CD14-positive monocyte (primary cell): ENCODE data around the gene GABBR2. TPM values are rescaled to one million over a fixed set of nuclear protein-coding genes. Genes with fewer than 3 reads are reported as not detected.

Source experiments
- DNase-seq, 3 donors: peaks; one replicate each; pipeline ENCODE4 v3.0.0-alpha.2; 2011 to 2022
- H2AFZ ChIP-seq: 2 replicates; pipeline ENCODE4 v1.6.0; 2012; ENCODE audit warnings: mild to moderate bottlenecking, low read depth, low read length, inconsistent platforms; ENCODE audit not compliant: insufficient read depth, poor library complexity, severe bottlenecking
- H3K27ac ChIP-seq, 2 donors: 1 replicate in 1 of 2; 2 replicates in 1 of 2; pipeline ENCODE4 v1.5.1; 2012 to 2013; ENCODE audit warnings: low read length in 2 of 2, control low read depth in 1 of 2, inconsistent platforms in 1 of 2, low read depth in 1 of 2, mild to moderate bottlenecking in 1 of 2
- H3K27me3 ChIP-seq, 2 donors: one replicate each; pipeline versions ENCODE4 v1.6.0 to v1.6.1; 2011 to 2013; ENCODE audit warnings: low read length in 2 of 2; ENCODE audit not compliant: control insufficient read depth in 2 of 2, insufficient read depth in 2 of 2
- H3K36me3 ChIP-seq, 2 donors: replicated peaks in 1 of 2; 1 replicate in 1 of 2; 2 replicates in 1 of 2; pipeline versions ENCODE4 v1.5.1 to v1.6.1; 2012 to 2013; ENCODE audit warnings: low read length in 2 of 2, control low read depth in 1 of 2, inconsistent platforms in 1 of 2, mild to moderate bottlenecking in 1 of 2; ENCODE audit not compliant: insufficient read depth in 2 of 2, control insufficient read depth in 1 of 2
- H3K4me1 ChIP-seq, 2 donors: 1 replicate in 1 of 2; 2 replicates in 1 of 2; pipeline versions ENCODE4 v1.5.1 to v1.6.1; 2012 to 2013; ENCODE audit warnings: low read length in 2 of 2, control low read depth in 1 of 2, inconsistent platforms in 1 of 2, mild to moderate bottlenecking in 1 of 2, moderate library complexity in 1 of 2; ENCODE audit not compliant: insufficient read depth in 2 of 2, control insufficient read depth in 1 of 2
- H3K4me2 ChIP-seq: replicated peaks from 2 replicates; pipeline ENCODE3; 2012; ENCODE audit warnings: low read length, moderate library complexity, mild to moderate bottlenecking; ENCODE audit not compliant: poor library complexity, severe bottlenecking; ENCODE audit errors: extremely low read depth
- H3K4me3 ChIP-seq, 3 experiments: fragments of 200-600 bp in 1 of 3; sonication (generic) in 1 of 3; replicated peaks in 1 of 3; 1 replicate in 2 of 3; 2 replicates in 1 of 3; pipeline ENCODE4 v1.5.1; 2011 to 2013; ENCODE audit warnings: low read length in 3 of 3, mild to moderate bottlenecking in 3 of 3, control low read depth in 2 of 3, low read depth in 2 of 3, inconsistent platforms in 1 of 3, moderate library complexity in 1 of 3
- H3K79me2 ChIP-seq: 2 replicates; pipeline ENCODE4 v1.6.0; 2012; ENCODE audit warnings: mild to moderate bottlenecking, control low read depth, inconsistent platforms, low read length, moderate library complexity; ENCODE audit not compliant: insufficient read depth
- H3K9ac ChIP-seq: 2 replicates; pipeline ENCODE4 v1.6.0; 2017; ENCODE audit warnings: low read length, mild to moderate bottlenecking; ENCODE audit not compliant: insufficient read depth, poor library complexity, severe bottlenecking
- H3K9me3 ChIP-seq, 2 donors: replicated peaks in 1 of 2; 1 replicate in 1 of 2; 2 replicates in 1 of 2; pipeline versions ENCODE4 v1.5.1 to v1.6.1; 2012 to 2013; ENCODE audit warnings: low read length in 2 of 2, control low read depth in 1 of 2; ENCODE audit not compliant: control insufficient read depth in 1 of 2, insufficient read depth in 1 of 2
- H4K20me1 ChIP-seq: 2 replicates; pipeline ENCODE4 v1.6.0; 2012; ENCODE audit warnings: mild to moderate bottlenecking, low read length, control low read depth, moderate library complexity; ENCODE audit not compliant: insufficient read depth
- H3K27ac Mint-ChIP-seq, 7 donors: one replicate each; pipeline ENCODE4 v1.8.0; 2020; ENCODE audit warnings: mild to moderate bottlenecking in 7 of 7, mixed read lengths in 7 of 7, moderate library complexity in 6 of 7, inconsistent platforms in 2 of 7
- H3K27me3 Mint-ChIP-seq, 3 donors: one replicate each; pipeline ENCODE4 v1.8.0; 2021 to 2022; ENCODE audit warnings: low read depth in 3 of 3, mild to moderate bottlenecking in 3 of 3, mixed read lengths in 3 of 3, moderate library complexity in 3 of 3, inconsistent platforms in 1 of 3
- H3K36me3 Mint-ChIP-seq, 2 donors: one replicate each; pipeline ENCODE4 v1.8.0; 2020; ENCODE audit warnings: mixed read lengths in 2 of 2, inconsistent platforms in 1 of 2, mild to moderate bottlenecking in 1 of 2
- H3K4me1 Mint-ChIP-seq: one replicate; pipeline ENCODE4 v1.8.0; 2020; ENCODE audit warnings: mild to moderate bottlenecking, mixed read lengths
- H3K4me3 Mint-ChIP-seq, 2 donors: one replicate each; pipeline ENCODE4 v1.8.0; 2020; ENCODE audit warnings: mild to moderate bottlenecking in 2 of 2, mixed read lengths in 2 of 2, moderate library complexity in 1 of 2
- H3K9me3 Mint-ChIP-seq, 7 donors: one replicate each; pipeline ENCODE4 v1.8.0; 2020 to 2022; ENCODE audit warnings: mixed read lengths in 7 of 7, mild to moderate bottlenecking in 6 of 7, moderate library complexity in 6 of 7, inconsistent platforms in 2 of 7
- CTCF ChIP-seq: fragments of 200-600 bp; IDR thresholded peaks from one replicate; pipeline ENCODE4 v1.8.0; 2022; ENCODE audit warnings: antibody characterized with exemption, mild to moderate bottlenecking
- WGBS: methylation state at CpG from one replicate; pipeline ENCODE4 v1.1.5; 2013; ENCODE audit warnings: missing lambda C conversion rate; ENCODE audit not compliant: insufficient coverage; 5-methylcytosine and 5-hydroxymethylcytosine counted together
- intact Hi-C, 2 donors: fragments of 100-400 bp; cut with micrococcal nuclease; formaldehyde crosslinking; loops; one replicate each; pipeline versions ENCODE4 v1.15.0 to v1.15.1; 2023
- polyA plus RNA-seq, 3 donors: library from polyadenylated mRNA; depleted of rRNA in 1 of 3; unstranded in 2 of 3; stranded (reverse) in 1 of 3; fragments of 300-500 nt in 2 of 3; fragments of >200 nt in 1 of 3; fragmentation: Illumina TruSeq in 2 of 3; gene quantifications; 1 replicate in 2 of 3; 2 replicates in 1 of 3; pipeline ENCODE4 v1.2.3, GENCODE V29; 2012 to 2021

Gene GABBR2
- polyA plus RNA-seq, 3 donors, result not detected

- DNase-seq, result no peak
- no peaks in the 10 kb centered on the region for H3K36me3 ChIP-seq
- H3K27ac Mint-ChIP-seq, result no peak overlapping the region
- H3K4me2 ChIP-seq, result no peak overlapping the region
- peaks cover 4 to 9% (median 6%) of the 10 kb centered on the region in 3 donors for H3K27me3 Mint-ChIP-seq
- no peaks in the 10 kb centered on the region for H3K79me2 ChIP-seq
- H3K4me1 Mint-ChIP-seq, result peaks cover 2% of the 10 kb centered on the region
- H3K27ac ChIP-seq, result no peak overlapping the region
- H2AFZ ChIP-seq, result no peak overlapping the region
- H3K9me3 ChIP-seq, result no peaks in the 10 kb centered on the region
- H3K9ac ChIP-seq, result no peak overlapping the region
- peaks cover 0 to 2% of the 10 kb centered on the region in 2 donors for H3K27me3 ChIP-seq
- peaks cover 0 to 3% (median 0%) of the 10 kb centered on the region in 7 donors for H3K9me3 Mint-ChIP-seq
- no peaks in the 10 kb centered on the region for H3K36me3 Mint-ChIP-seq
- WGBS, result 96% methylated on average over 4 of the region's 8 CpGs
- TF ChIP-seq CTCF, result no peak
- no peaks in the 10 kb centered on the region for H4K20me1 ChIP-seq
- no peak overlapping the region for H3K4me3 ChIP-seq
- no peak overlapping the region for H3K4me3 Mint-ChIP-seq
- intact Hi-C loops, result no loop called here
- no peaks in the 10 kb centered on the region for H3K4me1 ChIP-seq
These were observed 405.1 kb downstream of the GABBR2 start for GRCh38 chr9:98303633-98304125.

GRCh38 chr9:98302938-98303632, 405.6 kb downstream of the GABBR2 start:
- peaks cover 3 to 7% (median 4%) of the 10 kb centered on the region in 3 donors for H3K27me3 Mint-ChIP-seq
- H3K4me1 Mint-ChIP-seq, result peaks cover 2% of the 10 kb centered on the region
- Histone ChIP-seq H3K9me3 (no peaks in the 10 kb centered on the region), H4K20me1 (no peaks in the 10 kb centered on the region), H3K4me2 (no peak overlapping the region), H3K27me3 (no peaks in the 10 kb centered on the region), H2AFZ (no peak overlapping the region), H3K27ac (no peak overlapping the region), H3K9ac (no peak overlapping the region), H3K4me1 (no peaks in the 10 kb centered on the region), H3K4me3 (no peak overlapping the region), H3K79me2 (no peaks in the 10 kb centered on the region), H3K36me3 (no peaks in the 10 kb centered on the region)
- H3K27ac Mint-ChIP-seq, result no peak overlapping the region
- 96% methylated on average over 10 of the region's 13 CpGs for WGBS
- no peak for TF ChIP-seq CTCF
- DNase-seq, result no peak
- intact Hi-C loops, result no loop called here
- no peaks in the 10 kb centered on the region for H3K36me3 Mint-ChIP-seq
- no peak overlapping the region for H3K4me3 Mint-ChIP-seq
- peaks cover 0 to 3% (median 0%) of the 10 kb centered on the region in 7 donors for H3K9me3 Mint-ChIP-seq
